Activated CD4-positive, alpha-beta T cell treated with anti-CD3 and anti-CD28 coated beads, Interleukin-2, amount 50 U/mL, for 4 hours (primary cell): ENCODE results near the gene KIF22.
A peak's percentile ranks its signal among the peaks of the same experiment; 100 is the strongest.

ENCODE experiments used
- DNase-seq, 2 experiments: peaks; one replicate each; pipeline ENCODE4 v3.0.0-alpha.2; 2020

The KIF22 gene

GRCh38 chr16:29843931-29844330 lies 53.4 kb downstream of the KIF22 start:
- no peak for DNase-seq

- DNase-seq = no peak
Observed at GRCh38 chr16:29844575-29845331, 54.2 kb downstream of the KIF22 start.

GRCh38 chr16:29845656-29846055 lies 55.1 kb downstream of the KIF22 start:
- DNase-seq = no peak

- DNase-seq = peak; percentile 77
Observed at GRCh38 chr16:29848420-29849297, 58.1 kb downstream of the KIF22 start.

- DNase-seq = no peak
Observed at GRCh38 chr16:29849505-29849904, 59.0 kb downstream of the KIF22 start.

GRCh38 chr16:29850998-29851397 lies 60.4 kb downstream of the KIF22 start:
- DNase-seq = no peak

GRCh38 chr16:29852654-29853053 lies 62.1 kb downstream of the KIF22 start:
- no peak for DNase-seq

- DNase-seq = no peak
Observed at GRCh38 chr16:29854520-29855100, 64.1 kb downstream of the KIF22 start.
